HG03135 (cell line): ENCODE results near the gene PTPRM.

Experiments
- ATAC-seq: cut with Tn5 transposase; IDR thresholded peaks from one replicate; pipeline ENCODE4 v1.9.1; 2021; ENCODE audit warnings: mild to moderate bottlenecking, moderate library complexity; ENCODE audit not compliant: unreplicated experiment

PTPRM gene

DNA sequence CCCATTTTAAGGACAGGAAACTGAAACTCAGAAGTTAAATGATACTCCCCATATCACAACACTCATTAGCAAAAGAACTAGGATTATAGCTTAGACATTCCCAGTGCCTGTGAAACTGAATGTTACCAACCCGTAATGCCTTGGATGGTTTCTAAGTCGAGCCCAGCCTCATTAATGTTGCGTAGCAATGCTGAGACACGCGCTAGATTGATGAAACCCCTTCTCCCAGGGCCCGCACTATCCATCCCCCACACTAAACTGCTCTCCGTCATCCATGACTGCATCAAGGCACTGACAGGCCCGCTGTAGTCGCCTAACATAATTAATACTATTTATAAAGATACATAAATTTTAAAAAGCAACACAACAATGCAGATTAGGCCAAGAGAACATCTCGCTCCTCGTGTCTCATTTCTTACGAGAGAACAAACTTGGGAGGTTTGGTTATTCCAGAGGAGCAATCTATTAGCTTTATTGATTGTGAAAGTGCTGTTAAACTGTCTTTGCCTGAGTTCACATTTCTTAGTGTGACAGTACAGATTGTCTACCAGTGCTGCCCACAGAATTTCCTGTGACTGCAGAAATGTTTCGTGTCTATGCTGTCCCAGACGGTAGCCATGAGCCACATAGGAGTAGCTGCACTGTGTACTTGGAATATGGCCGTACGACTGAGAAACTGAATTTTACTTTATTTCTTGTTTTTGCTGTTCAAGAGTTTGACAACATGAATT is 729.9 kb downstream of the PTPRM start:
- ATAC-seq = no peak

DNA sequence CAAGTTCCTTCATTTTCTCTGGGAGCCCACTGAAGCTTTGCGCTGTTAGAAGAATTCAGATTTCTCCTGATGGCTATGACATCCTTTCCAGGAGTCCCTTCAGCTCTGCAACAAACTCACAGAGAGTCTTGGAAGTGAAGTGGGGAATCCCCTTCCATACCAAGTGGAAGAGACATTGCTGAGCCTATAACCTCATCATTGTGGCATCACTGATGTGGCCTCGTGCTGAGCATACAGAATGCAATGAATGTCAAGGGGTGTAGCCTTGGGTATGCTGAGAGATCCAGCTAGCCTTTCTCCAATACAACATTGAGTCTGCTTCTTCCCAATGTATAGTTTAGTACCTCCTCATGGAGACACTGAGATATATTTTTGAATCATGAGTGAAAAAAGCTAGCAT is 731.1 kb downstream of the PTPRM start:
- no peak for ATAC-seq

DNA sequence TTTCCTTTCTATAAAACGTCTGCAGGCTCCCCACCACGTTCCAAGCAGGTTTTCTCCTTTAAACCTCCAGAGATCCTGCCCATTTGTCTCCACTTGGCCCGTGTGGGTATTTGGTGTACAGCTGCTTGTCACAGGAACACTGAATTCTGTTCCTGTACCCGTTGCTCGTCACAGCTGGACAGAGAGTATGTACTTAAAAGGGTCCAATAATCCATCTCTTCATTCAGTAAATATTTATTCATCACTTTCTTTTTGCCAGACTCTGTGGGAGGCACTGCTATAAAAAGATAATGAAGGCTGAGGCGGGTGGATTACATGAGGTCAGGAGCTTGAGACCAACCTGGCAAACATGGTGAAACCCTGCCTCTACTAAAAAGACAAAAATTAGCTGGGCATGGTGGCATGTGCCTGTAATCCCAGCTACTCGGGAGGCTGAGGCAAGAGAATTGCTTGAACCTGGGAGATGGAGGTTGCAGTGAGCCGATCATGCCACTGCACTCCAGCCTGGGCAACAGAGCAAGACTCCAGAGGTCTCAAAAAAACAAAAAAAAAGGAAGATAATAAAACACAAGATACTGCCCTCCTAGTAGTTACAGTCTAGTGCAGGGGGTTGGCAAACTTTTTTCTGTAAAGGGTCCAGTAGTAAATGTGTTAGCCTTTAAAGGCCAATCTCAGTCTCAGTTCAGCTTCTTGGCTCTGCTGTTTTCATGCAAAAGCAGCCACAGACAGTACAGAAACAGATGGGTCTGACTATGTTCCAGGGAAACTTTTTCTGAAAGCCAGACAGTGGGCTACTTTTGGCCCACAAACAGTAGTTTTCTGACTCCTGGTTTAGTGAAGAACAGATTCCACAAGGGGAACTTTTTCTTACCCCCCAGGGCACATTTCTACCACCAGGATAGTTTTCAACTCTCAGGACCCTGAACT is 732.2 kb downstream of the PTPRM start:
- no peak for ATAC-seq

DNA sequence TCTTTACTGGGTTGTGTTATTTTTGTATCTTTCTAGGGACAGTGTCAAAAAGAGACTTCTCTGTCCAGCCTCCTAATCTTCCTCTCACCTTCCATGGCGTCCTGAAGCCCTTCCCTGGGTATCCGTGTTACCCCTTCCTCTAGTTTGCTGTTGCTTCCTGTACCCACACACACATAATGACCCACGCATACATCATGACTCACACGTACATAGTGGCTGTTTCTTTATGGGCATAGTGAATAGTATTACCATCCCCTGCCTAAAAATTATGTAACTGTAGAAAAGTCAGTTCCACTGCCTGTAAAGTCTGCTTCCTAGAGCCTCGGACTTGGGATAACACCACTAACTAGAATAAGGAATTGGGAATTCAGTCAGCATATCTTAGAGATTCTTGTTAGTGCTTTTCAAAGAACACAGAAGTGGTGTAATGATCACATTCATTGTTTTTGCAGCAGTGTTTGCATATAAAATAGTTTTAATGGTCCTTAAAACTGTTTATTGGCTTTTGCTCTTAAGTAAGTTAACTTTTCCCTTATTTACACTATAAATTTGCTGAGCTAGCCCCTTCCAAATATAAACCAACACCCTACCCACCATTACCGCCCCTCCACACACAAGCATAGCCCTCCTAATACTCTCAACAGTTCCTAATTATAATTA is 733.8 kb downstream of the PTPRM start:
- no peak for ATAC-seq

DNA sequence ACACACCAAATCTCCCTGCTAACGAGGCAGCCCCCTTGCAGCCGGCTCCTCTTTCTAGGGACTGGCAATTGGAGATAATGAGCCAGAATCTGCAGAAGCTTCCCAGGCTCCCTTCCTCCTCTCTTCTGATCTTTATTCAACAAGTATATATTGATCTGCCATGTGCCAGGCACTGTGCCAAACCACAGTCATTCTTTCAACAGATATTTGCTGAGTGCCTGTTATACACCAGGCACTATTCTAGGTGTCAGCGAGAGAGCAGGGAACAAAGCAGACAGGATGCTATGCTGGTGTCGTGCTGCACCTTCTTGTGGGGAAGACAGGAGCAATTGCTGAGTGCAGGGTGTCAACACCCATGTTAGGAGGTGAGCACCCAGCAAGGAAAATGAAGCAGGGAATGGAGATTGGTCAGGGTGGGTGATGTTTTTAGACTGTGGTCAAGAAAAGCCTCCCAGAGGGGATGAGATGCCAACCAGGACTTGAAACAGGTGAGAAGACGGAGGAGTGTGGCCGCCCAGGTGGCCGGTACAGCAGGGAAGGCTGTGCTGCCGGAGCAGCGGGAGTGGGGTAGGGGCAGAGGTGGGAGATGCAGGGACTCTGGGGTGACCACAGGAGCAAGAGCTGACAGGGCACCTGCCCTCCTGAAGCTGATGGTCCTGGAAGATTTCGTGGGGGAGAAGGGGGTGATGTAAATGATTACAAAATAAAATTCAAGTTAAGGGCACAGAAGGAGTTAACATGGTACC is 734.5 kb downstream of the PTPRM start:
- no peak for ATAC-seq

DNA sequence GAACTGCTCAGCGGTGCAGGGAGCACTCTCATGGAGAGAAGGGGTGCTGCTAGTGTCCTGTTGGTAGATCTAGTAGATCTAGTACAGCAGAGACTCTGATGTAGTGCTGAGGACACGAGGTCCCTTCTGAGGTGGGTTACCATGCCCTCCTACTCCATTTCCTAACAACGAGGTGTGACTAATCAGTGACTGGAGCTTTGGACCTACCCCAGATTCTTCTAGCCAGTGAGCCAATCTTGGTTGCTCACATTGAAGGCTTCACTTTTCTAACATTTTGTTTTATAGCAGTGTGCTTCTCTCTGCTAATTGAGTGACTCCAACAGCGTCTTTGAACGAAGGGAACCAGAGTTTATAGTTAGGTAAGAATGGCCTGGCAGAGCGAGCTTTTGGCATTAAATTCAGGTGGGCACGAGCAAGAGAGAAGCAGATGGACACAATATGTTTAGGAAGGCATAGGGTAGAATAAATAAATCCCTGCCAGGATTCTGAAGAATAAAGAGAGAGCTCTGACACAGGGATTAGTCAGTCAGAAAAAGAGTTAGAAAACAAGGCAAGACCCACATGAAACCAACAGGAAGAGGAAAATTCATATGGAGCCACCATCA is 736.1 kb downstream of the PTPRM start:
- ATAC-seq = no peak

DNA sequence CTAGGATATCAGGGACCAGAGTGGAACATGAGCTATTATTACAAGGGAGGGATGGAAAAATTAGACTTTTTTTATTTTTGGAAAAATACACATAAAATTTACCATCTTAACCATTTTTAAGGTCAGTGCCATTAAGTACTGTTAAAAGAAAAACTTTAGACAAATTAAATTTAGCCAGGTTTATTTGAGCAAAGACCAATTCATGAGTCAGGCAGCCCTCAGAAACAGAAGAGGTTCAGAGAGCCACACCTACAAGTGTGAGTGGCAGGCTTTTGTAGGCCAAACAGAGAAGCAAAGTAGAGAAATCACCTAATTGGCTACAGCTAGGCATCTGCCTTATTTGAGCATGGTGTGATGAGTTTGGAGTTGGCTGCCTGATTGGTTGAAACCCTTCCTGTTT is 740.8 kb downstream of the PTPRM start:
- ATAC-seq = no peak

DNA sequence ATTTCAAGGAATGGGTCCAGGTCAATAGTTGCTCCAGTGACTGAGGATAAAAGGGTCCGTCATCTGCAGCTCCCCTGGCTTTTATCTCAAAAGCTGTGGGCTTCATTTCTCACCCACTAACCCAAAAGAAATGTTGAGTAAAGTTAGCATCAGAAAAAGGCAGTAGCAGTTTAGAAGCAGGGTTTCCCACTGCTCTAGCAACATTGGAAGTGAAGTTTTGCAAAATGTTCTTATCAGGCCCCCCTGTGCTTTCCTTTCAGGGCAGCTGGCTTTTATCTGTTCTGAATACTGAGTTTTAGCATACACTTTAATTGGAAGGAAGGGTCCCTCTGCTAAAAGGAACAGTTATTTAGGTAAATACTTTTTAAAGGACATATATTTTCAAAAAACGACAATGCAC is 745.9 kb downstream of the PTPRM start:
- ATAC-seq = no peak

DNA sequence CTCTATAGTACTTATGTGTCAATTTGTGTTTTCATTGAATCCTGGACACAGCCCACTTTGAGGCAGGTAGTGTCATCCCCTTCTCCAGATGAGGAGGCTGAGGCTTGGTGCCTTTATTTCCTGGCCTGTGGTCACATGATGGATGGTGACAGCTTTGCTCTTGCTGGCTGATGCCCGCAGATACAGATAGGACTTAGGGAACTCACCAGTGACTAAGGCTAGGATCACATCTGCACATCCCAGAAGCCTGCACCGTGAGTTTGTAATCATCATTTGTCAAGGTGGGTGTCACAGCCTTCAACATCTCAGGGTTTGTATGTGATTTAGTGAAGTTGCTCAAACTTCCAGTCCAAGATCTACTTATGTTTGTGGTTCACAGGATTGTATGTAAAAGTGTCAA is 747.0 kb downstream of the PTPRM start:
- ATAC-seq = no peak

DNA sequence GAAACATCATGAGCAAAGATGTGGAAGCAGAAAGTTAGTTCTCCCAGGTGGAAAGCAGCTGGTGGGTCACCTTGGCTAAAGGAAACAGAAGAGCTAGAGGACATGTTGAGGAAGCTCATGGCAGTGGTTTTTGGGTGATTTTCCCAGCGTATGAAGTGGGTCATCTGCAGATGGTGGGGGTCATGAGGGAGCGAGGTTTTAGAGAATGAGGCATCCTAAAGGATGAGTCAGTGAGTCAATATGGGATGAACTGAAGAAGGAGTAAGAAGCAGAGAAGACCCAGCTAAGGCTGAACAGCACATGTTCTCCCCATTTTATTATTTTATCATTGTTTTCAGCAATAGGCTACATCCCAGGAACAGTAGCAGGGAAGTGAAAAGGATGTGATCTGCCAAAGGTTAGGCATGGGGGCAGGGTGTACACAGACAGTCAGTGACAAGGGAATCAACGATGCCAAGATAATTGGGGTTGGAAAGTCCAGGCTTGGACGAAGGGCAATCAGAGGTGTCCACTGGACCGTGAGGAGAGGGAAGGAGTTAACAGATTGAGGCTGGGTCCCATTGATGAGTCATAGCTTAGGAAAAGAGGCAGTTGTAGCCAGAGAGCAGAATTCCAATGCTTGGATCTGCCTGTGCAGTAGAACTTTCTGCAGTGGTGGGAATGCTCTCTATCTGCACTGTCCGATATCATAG is 752.8 kb downstream of the PTPRM start:
- ATAC-seq = no peak

DNA sequence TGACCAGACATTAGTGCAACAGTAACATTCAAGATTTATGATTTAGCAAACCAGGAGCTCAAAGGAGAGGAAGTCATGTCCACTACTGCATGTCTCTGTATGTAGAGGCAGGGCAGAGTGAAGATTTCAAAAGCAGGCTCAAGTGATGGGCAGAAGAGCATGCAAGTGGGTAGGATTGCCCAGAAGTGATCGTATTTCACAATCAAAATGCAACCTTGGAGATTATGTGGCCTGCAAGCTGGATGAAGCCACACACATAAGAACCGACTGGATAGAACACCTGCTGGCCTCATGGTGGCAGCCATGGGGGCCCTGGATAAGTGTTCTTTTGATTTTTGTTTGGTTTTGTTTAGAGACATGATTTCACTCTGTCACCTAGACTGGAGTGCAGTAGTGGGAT is 755.4 kb downstream of the PTPRM start:
- ATAC-seq = no peak

DNA sequence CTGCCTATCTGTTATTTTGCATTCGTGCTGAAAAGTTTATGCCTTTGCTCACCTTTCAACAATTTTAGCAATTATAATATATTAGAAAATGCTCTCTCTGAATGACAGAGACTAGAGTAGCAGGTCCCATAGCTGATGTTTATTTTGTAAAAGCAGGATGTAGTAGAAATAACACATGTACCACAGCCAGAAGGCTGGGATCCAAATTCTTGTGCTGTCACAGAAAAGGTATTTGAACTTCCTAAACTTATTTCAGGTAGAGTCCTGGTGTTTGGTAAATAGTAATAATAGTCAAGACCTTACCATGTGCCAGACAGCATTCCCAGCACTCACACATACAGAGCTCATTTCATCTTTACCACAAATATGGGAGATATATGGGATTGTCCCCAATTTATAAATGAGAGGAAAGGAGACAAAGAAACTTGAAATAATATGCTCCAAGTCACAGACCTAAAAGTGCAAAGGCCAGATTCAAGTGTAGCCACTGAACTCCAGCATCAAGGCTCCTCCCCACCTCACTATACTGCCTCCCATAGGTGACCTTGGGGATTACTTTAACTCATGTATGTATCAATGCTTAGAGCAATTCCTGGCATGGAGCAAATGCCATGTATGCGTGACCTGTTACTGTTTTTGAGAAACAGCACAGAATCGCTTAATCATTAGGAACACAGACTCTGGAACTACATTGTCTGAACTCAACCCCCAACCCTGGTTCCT is 757.4 kb downstream of the PTPRM start:
- no peak for ATAC-seq

DNA sequence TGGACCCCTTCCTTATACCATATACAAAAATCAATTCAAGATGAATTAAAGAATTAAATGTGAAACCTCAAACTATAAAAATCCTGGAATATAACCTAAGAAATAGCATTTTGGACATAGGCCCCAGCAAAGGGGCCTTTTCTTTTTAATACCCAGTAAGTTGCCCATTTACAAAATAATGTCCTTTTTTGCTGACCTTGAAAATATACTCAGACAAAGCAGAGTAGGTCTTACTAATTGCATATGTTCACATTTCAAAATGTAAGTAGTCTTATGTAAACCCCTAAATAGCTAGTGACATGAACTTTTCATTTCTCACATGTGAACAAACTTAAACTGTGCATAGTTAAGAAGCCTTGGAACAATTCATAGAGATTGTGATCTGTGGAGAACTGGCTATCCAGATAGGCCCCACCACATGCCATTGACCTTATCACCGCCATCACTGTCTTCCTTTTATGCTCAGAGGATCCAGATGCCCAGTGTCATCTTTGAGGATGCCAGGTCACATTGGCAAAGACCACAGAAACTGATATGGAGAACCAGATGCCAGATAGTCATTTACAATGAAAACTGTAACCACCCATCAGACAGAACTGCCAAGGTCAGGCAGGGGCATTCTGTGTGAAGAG is 759.8 kb downstream of the PTPRM start:
- ATAC-seq = no peak

DNA sequence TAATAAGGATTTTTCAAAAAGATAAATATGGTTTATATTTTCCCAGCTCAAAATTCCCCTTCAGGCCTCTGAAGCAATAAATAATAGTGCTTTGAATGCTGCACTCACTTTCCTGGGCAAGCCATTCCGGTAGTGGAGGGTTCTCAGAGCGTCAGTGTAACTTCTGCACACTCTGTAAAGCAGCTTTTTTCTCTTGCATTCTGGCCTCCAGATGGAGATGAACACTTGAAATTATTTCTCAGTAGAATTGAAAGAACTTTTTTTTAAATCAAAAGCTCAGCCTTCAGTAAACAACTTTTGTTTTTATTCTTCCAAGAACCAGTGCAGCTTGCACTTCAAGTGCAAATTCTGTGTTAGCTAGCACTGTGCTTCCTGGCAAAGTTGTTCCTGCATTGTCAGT is 761.0 kb downstream of the PTPRM start:
- ATAC-seq = no peak

DNA sequence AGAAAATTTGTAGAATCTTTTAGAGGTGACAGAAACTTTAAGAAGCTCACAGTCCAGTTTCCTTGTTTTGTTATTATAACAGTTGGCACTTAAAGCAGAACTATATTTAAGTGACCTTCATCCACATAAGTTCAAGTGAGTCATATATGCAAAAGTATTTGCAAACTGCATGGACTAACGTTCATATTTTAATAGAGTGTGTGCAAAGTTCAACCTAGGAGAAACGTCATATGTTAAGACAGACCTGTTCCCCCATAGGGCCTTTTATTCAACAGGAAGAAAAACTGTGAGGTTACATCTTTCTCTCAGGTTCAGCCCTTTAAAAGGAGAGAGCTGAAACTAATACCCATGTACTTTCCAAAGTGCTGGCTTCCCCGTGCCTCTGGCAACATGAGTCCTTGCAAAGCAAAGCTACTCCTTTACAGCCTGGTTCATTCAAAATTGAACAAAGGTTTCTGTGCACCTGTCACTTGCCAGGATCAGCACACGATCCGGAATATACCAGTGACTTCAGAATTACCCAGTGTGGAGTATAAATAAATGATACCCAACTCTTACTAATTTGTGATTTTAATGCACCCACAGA is 762.2 kb downstream of the PTPRM start:
- ATAC-seq = no peak

DNA sequence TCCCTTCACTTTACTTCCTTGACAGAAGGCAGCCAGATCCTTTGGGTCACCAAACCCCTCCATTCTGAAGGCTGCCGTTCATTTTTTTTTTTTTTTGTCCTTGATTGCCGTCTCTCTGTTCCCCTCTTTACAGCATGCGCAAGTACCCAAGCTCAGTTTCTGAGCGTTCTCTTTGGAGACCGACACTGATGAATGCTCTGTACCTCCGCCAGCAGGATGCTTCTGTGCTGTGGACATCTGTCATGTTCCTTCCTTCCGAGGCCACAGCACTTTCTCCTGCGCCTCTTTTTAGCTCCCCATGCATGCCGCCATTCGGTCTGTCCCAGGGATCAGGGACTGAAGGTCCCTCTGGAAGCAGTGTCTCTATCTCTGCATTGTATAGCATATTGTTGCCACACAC is 763.5 kb downstream of the PTPRM start:
- ATAC-seq = no peak

DNA sequence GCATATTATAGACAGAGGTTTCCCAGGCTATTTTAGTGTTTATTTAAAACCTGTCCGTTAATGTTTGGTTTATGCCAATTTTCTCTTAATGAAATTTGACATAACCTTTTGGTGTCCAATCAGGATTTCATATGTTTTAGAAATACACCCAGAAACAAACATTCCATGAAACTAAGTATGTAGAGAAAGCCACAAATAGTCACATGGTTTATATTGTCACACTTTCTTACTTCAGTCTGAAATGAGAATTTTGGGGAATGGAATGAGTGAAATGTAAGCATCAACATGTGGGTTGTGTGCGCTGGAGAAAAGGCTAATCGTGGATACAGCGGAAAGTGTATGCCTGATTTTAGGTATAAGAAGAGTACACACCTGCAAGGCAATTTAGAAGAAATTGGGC is 765.2 kb downstream of the PTPRM start:
- no peak for ATAC-seq

DNA sequence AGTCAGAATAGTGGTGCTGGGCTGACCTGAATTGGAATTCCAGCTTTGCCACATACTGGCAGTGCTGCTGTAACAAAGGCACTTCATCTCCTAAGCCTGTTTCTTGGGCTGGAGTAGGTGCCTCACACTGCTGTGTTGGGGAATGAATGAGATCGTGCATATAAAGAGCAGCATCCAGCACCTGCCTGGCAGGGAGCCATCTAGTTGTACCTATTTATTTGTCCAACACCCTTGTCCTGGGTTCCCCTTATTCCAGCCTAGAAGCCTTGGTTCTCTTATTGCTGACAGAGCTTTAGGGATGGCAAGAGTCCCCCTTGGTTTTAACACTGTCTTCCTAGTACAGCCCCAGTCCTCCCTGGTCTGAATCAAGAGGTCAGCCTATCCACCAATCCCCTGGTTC is 766.8 kb downstream of the PTPRM start:
- ATAC-seq = no peak

DNA sequence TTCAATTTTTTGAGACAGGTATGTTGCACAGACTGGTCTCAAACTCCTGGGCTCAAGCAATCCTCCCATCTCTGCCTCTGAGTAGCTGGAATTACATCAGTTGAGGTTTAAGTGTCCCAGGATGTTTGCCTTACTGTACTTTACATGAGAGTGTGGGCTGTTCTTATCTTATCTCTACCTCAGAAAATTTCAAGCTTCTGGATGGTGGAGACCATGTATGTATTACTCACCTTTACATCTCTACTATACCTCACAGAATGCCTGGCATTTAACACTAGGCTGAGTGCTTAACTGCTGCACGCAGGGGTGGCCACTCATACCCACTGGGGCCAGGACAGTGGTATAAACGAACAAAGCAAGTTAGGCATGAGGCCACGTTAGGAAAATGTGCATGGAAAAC is 770.1 kb downstream of the PTPRM start:
- ATAC-seq = no peak
